NCI-H1694 treated with DMSO at 0.1 percent for 48 hours (cell line): ENCODE data around the gene GCKR.

Source experiments
- DNase-seq: peaks from one replicate; lab custom pipeline; 2025; lab: John Stamatoyannopoulos, UW

The GCKR gene

GRCh38 chr2:27572439-27572838 lies 75.8 kb downstream of the GCKR start:
- no peak for DNase-seq

- DNase-seq, result no peak
Measured at GRCh38 chr2:27572998-27573429, 76.4 kb downstream of the GCKR start.
